GM13976 (cell line): ENCODE results near the gene CHCHD4.

Experiments used
- DNase-seq: peaks from one replicate; pipeline ENCODE4 v3.0.0; 2012; ENCODE audit warnings: low spot score
- in situ Hi-C: fragments of 300-500 bp; cut with MboI; formaldehyde crosslinking; loops from one replicate; pipeline ENCODE4 v1.12.0; 2022; ENCODE audit warnings: low sequenced_read_pairs, mixed read lengths, inconsistent platforms; ENCODE audit not compliant: unreplicated experiment
- TF ChIP-seq, protein P1 (sequence below): IDR thresholded peaks from 2 replicates; pipeline ENCODE4 v1.5.1; 2012; ENCODE audit warnings: borderline replicate concordance, mild to moderate bottlenecking; ENCODE audit not compliant: insufficient read depth; ENCODE audit errors: extremely low read depth, missing control alignments, control extremely low read depth

CHCHD4 gene

DNA sequence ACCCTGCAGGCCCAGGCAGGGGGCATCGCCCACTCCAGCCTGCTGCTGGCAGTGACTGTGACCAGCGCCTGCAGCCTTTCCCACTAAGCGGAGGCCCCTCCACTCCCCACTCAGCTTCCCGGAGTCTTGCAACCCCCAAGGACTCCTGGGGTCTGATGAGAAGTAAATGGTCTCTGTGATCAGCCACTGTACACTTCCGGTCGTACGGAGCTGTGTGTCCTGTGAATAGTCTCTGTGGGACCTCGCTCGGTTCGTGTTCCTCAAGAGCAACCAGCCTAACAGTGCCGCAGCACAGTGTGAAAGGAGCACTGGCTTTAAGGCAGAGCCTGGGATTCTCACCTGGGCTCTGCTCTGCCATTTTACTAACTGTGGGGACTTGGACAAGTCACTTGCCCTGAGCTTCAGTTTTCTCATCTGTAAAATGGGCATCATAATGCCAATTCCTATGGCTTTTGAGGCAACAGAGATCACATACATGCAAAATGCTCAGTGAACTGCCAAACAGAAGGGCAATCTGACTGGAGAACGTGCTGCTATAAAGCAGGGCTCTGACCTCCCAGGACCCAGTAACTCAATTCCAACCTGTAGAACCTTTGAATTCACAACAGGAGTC is 26.9 kb upstream of the CHCHD4 start:
- no peak for DNase-seq
- TF ChIP-seq, protein P1, sequence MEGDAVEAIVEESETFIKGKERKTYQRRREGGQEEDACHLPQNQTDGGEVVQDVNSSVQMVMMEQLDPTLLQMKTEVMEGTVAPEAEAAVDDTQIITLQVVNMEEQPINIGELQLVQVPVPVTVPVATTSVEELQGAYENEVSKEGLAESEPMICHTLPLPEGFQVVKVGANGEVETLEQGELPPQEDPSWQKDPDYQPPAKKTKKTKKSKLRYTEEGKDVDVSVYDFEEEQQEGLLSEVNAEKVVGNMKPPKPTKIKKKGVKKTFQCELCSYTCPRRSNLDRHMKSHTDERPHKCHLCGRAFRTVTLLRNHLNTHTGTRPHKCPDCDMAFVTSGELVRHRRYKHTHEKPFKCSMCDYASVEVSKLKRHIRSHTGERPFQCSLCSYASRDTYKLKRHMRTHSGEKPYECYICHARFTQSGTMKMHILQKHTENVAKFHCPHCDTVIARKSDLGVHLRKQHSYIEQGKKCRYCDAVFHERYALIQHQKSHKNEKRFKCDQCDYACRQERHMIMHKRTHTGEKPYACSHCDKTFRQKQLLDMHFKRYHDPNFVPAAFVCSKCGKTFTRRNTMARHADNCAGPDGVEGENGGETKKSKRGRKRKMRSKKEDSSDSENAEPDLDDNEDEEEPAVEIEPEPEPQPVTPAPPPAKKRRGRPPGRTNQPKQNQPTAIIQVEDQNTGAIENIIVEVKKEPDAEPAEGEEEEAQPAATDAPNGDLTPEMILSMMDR: no peak
- in situ Hi-C loops: no loop called here

DNA sequence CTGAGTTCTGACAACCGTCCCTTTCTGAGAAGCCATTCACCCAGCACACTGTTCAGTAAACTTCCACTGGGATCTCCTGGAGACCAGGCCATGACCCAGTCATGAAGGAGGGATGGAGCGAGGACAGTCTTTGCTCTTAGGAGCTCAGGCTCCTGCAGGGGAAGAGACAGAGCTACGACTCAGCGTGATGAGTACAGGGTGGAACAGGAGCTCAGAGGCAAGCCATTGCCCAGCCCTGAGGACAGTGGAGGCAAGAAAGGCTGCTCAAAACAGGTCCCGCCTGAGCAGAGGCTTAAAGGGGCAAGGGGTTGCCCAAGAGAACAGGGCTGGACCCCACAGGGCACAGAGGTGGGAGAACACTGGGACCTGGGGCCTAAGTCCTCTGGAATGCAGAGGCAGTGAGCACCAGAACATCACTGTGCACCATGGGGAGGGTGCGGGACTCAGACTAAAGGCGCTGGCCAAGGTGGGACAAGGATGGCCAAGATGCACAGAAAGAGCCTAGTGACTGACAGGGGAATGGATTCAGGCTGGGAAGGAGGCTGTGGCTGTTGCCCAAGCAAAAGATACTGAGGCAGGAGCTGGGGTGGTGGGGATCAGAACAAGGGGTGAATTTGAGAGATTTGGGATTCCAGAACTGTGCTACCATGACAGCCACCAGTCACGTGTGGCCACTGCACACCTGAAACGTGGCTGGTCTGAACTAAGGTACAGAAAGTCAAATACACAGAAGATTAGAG is 26.0 kb upstream of the CHCHD4 start:
- in situ Hi-C loops: no loop called here
- TF ChIP-seq, protein P1: no peak
- DNase-seq: no peak

DNA sequence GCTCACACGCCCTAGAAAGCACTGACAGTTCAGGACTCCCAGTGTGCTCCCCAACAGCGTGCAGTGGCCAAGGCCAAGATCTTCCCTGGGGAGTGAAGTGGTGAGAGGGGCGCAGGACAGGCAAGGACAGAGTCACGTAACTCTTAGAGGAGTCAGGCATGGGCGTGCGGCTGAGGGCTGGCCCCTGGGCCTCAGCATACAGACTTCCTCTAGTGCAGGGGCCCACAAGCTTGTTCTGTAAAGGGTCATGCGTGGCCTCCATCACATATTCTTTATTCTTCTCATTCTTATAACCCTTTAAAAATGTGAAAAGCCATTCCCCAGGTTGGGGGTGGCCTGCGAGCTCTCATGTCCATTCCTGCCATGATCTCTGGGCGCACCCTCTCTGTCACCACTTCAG is 25.4 kb upstream of the CHCHD4 start:
- no peak for DNase-seq
- in situ Hi-C loops: no loop called here

DNA sequence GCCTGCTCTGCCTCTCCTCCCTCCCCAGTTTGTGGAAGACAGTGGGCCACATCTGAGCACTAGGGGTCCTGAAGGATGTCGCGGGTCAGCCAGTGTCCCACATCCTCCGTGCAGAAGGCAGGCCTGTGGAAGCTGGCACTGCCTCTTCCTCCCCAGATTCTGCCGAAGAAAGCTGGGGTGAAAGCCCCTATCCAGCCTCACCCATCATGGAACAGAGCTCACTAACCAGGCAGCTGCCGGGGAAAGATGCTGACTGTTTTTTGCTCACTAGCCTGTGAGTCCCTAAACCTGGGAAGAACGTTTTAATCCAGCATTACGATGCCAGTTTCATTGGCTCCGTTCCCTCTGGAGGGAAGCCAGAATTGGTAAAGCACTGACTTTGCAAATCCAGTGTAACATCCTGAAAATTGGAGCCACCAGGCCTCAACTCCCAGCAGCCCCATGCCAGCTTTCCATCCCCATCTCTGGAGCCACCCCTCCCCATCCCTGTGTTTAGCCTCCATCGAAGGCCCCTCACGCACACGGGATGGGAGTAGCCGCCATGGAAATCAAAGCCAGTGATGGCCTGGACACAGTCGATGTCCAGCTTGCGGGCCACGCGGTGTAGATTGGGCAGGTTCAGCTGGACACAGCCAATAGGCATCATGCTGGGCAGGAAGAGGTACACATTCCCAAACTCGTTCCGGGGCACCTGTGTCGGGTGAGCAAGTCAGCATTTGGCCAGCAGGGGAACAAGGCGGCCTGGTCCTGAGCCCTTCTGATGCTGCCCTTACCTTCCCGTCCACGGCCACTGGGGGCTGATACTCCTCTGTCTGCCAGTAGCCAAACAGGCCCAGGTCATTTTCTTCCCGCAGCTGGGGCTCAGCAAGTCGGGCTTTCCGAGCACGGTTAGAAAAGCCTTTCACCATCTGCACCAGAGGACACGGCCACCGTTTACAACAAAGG is 23.6 kb upstream of the CHCHD4 start:
- TF ChIP-seq, protein P1: no peak
- in situ Hi-C loops: no loop called here
- no peak for DNase-seq

More for the DNA sequence above, 25.4 kb upstream of the CHCHD4 start:
- TF ChIP-seq, protein P1: no peak

DNA sequence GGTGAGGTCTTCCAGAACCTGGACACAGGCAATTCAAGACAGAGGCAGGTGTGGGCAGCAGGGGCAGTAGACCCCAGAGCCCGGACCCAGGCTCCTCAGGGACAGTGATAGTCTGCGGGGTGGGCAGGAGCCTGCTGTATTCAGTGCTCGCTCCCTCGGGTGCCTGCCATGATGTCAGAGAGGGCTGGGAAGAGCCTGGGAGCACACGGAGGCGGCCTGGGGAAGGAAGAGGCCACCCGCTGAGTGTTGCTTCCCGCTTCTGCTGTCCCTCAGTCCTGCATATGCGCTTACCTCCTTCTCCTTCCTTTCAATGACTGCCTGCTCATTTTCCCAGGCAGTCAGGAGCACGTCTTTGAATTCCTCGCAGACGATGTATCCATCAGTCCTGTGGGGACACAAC is 22.9 kb upstream of the CHCHD4 start:
- in situ Hi-C loops: no loop called here
- TF ChIP-seq, protein P1: no peak
- DNase-seq: no peak

DNA sequence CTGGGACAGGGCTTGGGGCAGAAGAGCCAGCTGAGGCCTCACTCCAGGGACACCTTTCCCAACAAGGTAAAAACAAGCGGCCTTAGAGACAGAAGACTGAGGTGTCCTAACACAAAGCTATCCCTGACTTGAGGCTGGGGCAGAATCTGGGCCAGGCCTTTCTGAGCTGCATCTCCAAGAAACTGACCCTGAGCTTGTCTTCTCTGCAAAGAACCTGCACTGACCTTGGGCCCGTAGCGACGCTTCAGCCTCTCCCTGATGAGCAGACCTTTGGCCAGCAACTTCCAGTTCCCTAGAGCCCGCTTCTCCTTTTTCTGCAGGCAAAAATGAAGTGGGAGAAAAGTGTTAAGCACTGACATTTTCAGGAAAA is 22.4 kb upstream of the CHCHD4 start:
- in situ Hi-C loops: no loop called here
- no peak for DNase-seq
- TF ChIP-seq, protein P1: no peak
